Activated T-cell treated with anti-CD3 and anti-CD28 coated beads, Interleukin-2, amount 50 U/mL, for 48 hours (primary cell): ENCODE data around the gene ADAM33.

Source experiments
- DNase-seq, 2 experiments: peaks; one replicate each; pipeline ENCODE4 v3.0.0-alpha.2; 2020

Gene ADAM33

GRCh38 chr20:3707508-3707899 is 25.7 kb upstream of the ADAM33 start:
- no peak for DNase-seq

GRCh38 chr20:3706774-3707507 is 25.1 kb upstream of the ADAM33 start:
- no peak for DNase-seq

GRCh38 chr20:3705970-3706739 is 24.3 kb upstream of the ADAM33 start:
- no peak for DNase-seq

DNA sequence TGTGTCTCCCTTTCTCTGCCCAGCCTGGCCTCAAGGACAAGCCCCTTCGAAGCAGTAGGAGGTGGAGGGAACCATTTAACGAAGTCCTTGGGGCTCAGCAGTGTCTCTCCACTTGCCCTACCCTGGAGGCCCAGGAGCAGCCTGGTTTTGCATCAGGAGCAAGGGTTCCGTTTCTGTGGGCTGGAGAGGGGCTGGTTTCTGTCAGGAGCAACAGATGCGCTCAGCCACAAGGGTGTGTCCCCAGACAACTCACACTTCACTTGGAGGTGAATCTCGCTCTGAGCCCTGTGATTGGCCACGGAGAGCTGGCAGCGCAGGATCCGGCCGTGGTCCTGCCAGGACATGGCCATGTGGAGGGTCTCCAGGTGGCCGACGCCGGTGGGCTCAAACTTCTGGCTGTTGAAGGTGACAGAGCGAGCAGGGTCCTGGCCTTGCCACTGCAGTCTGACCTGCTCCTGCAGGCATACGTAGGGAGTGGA is 23.7 kb upstream of the ADAM33 start:
- no peak for DNase-seq

GRCh38 chr20:3704087-3704486 is 22.3 kb upstream of the ADAM33 start:
- no peak for DNase-seq

- DNase-seq = no peak
Measured at GRCh38 chr20:3702611-3703391, 21.0 kb upstream of the ADAM33 start.

- no peak for DNase-seq
Measured at GRCh38 chr20:3701061-3701998, 19.5 kb upstream of the ADAM33 start.

DNA sequence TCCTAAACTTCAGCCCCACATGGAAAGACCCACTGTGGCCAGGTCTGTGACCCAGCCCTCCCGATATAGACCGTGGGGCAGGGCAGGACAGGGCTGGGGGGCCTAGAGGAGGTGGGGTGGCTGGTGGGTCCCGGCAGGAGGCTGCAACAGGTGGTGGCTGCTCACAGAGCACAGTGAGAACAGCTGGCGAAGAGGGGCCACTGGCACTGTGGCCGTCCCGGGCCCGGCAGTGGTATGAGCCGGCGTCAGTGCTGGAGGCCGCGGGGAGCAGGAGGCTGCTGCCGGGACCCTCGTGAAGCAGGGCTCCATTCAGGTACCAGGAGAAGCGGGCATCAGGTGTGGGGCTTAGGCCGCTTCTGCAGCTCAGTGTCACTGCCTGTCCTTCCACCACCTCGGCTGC is 17.2 kb upstream of the ADAM33 start:
- DNase-seq = no peak

GRCh38 chr20:3698591-3699001 is 16.8 kb upstream of the ADAM33 start:
- DNase-seq = no peak

GRCh38 chr20:3697588-3698305 is 15.9 kb upstream of the ADAM33 start:
- no peak for DNase-seq

DNA sequence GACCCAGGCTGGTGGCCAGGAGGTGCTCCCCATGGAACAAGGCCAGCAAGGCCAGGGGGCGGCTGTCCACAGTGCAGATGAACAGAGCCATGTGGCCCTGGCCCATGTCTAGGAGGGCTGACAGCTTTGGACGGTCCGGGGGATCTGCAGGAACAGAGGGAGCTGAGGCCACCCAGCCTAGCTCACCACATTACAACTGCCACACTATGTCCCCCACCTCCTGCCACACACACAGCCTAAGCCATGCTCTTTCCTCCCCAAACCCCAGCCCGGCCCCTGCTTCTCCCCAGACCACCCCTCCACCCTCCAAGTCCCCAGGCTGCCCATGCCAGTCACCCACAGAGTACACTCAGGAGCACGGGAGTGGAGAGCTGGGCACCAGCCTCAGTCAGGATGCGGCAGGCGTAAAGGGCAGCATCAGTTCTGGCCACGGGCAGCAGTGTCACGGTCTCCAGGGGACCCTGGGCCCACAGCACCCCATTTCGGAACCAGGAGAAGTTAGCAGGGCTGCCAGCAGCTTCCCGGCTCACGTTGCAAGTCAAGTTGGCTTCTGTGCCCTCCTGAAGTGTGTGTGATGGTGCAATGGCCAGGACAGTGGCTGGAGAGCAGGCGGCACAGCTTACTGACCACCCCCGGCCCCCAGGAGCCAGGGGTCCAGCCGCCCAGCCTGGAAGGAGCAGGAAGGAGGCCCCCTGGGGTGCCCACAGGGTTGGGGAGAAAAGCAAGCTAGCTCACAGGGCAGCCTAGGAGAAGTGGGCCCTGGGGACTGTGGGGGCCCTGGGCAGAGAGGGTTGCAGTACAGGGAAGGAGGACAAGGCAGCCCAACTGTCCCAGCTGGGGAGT is 15.2 kb upstream of the ADAM33 start:
- no peak for DNase-seq

DNA sequence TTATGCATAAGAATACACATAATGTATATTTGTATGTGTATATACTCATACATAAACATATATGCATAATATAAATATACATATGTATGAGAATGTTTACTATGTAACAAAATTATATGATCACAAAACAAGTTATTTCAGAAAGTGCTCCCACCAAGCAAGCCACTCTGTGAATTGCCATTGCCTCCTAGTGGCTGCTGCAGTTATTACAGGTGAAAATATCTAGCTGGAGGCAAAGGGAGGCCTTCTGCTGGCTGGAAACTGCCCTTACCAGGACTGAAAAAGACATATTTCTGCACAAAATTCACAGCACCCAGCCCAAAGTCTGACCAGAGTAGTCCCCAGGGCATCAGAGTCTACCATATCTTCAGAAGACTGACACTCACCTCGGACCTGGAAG is 14.4 kb upstream of the ADAM33 start:
- no peak for DNase-seq

GRCh38 chr20:3694864-3695263 is 13.1 kb upstream of the ADAM33 start:
- DNase-seq = no peak

DNA sequence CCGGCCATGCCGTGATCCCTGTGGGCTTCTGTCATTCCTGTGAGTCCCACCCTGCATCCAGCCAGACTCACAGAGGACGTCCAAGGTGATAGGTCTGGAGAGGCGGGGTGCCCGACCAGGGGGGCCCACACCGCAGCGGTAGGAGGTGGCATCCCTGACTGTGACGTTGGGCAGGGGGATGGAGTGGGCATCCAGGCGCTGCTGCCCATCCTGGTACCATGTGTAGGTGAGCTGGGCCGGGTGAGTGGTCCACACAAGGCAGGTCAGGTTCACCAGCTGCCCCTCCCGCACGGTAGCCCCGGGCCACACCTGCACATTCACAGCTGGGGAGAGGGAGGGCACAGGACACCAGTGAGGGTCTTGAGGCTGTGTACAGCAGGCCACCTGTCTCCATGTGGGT is 11.6 kb upstream of the ADAM33 start:
- DNase-seq = no peak

DNA sequence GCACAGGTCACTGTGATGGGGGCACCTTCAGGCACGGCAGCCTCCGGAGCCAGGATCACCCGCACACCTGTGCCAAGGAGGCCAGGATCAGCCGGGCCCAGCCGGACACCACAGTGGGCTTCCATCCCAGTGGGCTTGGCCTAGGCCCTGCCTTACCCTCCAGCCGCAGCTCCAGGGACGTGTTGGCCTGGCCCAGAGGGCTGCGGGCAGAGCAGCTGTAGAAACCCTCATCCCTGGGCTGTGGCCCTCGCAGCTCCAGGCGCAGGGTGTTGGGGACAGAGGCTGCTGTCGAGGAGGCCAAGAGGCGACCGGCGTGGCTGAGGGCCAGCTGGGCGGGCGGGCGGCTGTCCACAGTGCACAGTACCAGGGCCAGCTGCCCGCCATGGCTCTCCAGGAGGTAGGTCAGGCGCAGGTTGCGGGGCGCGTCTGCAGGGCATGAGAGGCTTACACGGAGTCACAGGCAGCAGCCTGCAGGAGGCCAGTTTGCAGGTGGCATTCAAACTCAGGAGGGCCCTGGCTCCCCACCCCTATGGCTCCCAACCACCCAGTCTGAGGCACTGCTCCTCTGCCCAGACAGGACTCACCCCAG is 11.0 kb upstream of the ADAM33 start:
- no peak for DNase-seq

DNA sequence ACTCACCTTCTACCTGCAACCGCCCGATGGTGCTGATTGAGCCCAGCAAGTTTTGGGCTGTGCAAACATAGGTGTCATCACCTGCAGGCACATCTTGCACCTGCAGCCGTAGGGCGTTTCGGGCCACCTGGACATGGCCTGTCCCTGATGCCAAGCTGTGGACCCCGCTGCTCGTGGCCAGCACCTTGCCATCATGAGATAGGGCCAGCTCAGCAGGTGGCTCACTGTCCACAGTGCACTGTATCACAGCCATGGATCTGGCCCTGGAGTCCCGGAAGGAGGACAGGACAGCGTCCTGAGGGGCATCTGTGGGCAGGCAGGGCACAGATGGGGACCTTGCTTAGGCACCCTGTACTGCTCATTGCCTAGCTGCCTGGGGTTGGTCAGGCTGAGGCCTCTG is 10.1 kb upstream of the ADAM33 start:
- DNase-seq = no peak

GRCh38 chr20:3691306-3691705 is 9.5 kb upstream of the ADAM33 start:
- DNase-seq = no peak

- no peak for DNase-seq
Measured at GRCh38 chr20:3690413-3690812, 8.6 kb upstream of the ADAM33 start.

DNA sequence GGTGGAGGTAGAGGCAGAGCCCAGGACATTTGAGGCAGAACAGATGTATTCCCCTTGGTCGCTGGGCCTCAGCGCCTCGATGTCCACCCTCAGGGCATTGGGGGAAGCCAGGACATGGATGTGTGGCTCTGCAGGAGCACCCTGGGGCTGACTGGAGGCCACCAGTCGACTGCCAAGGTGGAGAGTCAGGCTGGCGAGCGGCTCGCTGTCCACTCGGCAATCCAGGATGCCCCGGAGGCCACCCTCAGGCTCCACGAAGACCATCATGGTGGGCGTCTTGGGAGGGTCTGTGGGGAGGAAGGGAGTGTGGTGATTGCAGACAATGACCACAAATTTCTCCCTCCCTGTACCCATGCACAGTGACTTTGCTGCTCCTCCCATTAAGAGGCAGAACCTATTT is 8.2 kb upstream of the ADAM33 start:
- no peak for DNase-seq

DNA sequence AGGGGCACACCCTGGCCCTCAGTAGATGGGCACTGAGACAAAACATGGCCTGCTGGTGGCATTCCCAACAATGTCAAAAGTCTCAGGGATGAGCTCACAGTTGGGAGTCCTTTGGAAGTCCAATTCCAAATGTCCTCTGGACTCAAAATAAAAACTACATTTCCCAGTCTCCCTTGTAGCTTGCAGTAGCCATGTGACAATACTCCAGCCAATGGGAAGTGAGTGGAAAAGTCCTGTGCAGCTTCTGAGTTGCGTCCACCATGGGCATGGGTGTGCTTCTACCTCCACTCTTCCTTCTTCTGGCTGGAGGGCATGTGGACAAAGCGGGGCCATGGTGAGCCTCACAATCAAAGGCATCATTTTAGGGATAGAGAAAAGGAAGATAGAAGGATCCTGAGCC is 5.8 kb upstream of the ADAM33 start:
- no peak for DNase-seq
